Naive B cell (primary cell): Measurements from ENCODE around the gene AXL. TPM values are rescaled to one million over a fixed set of nuclear protein-coding genes. Genes with fewer than 3 reads are reported as not detected.

Experiments
- polyA plus RNA-seq, 6 donors: library from polyadenylated mRNA; unstranded; fragments of 300-500 nt; fragmentation: Illumina TruSeq; gene quantifications; one replicate each; pipeline ENCODE4 v1.2.3, GENCODE V29; 2021; ENCODE audit warnings: low read depth in 6 of 6

The AXL gene
- polyA plus RNA-seq, 6 donors from 2014 or later: 0.05 to 1.4 (median 0.26) TPM; not detected in 1

Other genes starting within 250 kb of the AXL start
- not detected for gene CYP2B6, start 227.9 kb upstream of the AXL start, polyA plus RNA-seq
- gene CYP2A13, start 130.8 kb upstream of the AXL start, polyA plus RNA-seq: not detected
- under 1 TPM in 1 of 6 donors, not detected in 5; 0.13 TPM for gene CYP2F1, start 104.8 kb upstream of the AXL start, polyA plus RNA-seq
- not detected for gene CYP2S1, start 26.0 kb upstream of the AXL start, polyA plus RNA-seq
- gene HNRNPUL1, start 45.1 kb downstream of the AXL start, polyA plus RNA-seq: 10 to 100 TPM; 26.2 to 85.3 (median 54.4) TPM
- gene CCDC97, start 90.9 kb downstream of the AXL start, polyA plus RNA-seq: 10 to 100 TPM; 19.8 to 37.2 (median 31.7) TPM
- 10 to 100 TPM; 20.1 to 61.9 (median 35.4) TPM for gene TGFB1, start 134.7 kb downstream of the AXL start, polyA plus RNA-seq
- 10 to 100 TPM in 5 of 6 donors, 1 to 10 TPM in 1; 3.2 to 17.3 (median 14.3) TPM for gene B9D2, start 144.9 kb downstream of the AXL start, polyA plus RNA-seq
- 1 to 10 TPM in 5 of 6 donors, not detected in 1; 1.7 to 3.5 (median 2.2) TPM for gene TMEM91, start 157.3 kb downstream of the AXL start, polyA plus RNA-seq
- 10 to 100 TPM; 48.5 to 74.5 (median 62.6) TPM for gene EXOSC5, start 178.1 kb downstream of the AXL start, polyA plus RNA-seq
- gene BCKDHA, start 178.6 kb downstream of the AXL start, polyA plus RNA-seq: 10 to 100 TPM; 50.3 to 79.8 (median 68.0) TPM
- under 1 TPM in 4 of 6 donors, not detected in 2; 0.26 to 0.93 (median 0.35) TPM for gene B3GNT8, start 208.2 kb downstream of the AXL start, polyA plus RNA-seq
- 10 to 100 TPM; 47.0 to 67.1 (median 57.7) TPM for gene DMAC2, start 220.7 kb downstream of the AXL start, polyA plus RNA-seq
- not detected for gene ERICH4, start 223.9 kb downstream of the AXL start, polyA plus RNA-seq